ENCODE results near the gene CASS4. TPM values are rescaled to one million over a fixed set of nuclear protein-coding genes. Genes with fewer than 3 reads are reported as not detected.

CASS4 gene
- total RNA-seq, 3 donors from 2014 or later: 0.61 to 1.0 (median 0.77) TPM

- Histone ChIP-seq H3K36me3 (ENCODE audit: low read depth) (no peaks in the 10 kb centered on the region), H3K4me1 (ENCODE audit: low read depth) (no peaks in the 10 kb centered on the region), H3K9me3 (no peaks in the 10 kb centered on the region), H3K4me3 (no peak overlapping the region)
- no peak for TF ChIP-seq CTCF (IDR thresholded peaks at IDR 0.05)
- intact Hi-C loops (cut with DNase I, micrococcal nuclease): no loop called here
- ATAC-seq (no peak), DNase-seq (no peak)
Observed at GRCh38 chr20:56429502-56429901, 17.4 kb downstream of the CASS4 start.

GRCh38 chr20:56429941-56430340 is 17.9 kb downstream of the CASS4 start:
- intact Hi-C loops (cut with DNase I, micrococcal nuclease): no loop called here
- Histone ChIP-seq H3K4me1 (ENCODE audit: low read depth) (no peaks in the 10 kb centered on the region), H3K9me3 (no peaks in the 10 kb centered on the region), H3K4me3 (no peak overlapping the region), H3K36me3 (ENCODE audit: low read depth) (no peaks in the 10 kb centered on the region)
- TF ChIP-seq CTCF (IDR thresholded peaks at IDR 0.05): no peak
- ATAC-seq: no peak
- no peak for DNase-seq

GRCh38 chr20:56430461-56430860 is 18.4 kb downstream of the CASS4 start:
- no peaks in the 10 kb centered on the region for H3K36me3 ChIP-seq (ENCODE audit: low read depth)
- H3K9me3 ChIP-seq: no peaks in the 10 kb centered on the region
- H3K4me3 ChIP-seq: no peak overlapping the region
- no peak for DNase-seq
- no peak for ATAC-seq
- intact Hi-C loops (cut with DNase I, micrococcal nuclease): no loop called here
- no peaks in the 10 kb centered on the region for H3K4me1 ChIP-seq (ENCODE audit: low read depth)
- TF ChIP-seq CTCF (IDR thresholded peaks at IDR 0.05): no peak

- no peak for ATAC-seq
- no peaks in the 10 kb centered on the region for H3K9me3 ChIP-seq
- no peak overlapping the region for H3K4me3 ChIP-seq
- intact Hi-C loops (cut with DNase I, micrococcal nuclease): no loop called here
- H3K36me3 ChIP-seq (ENCODE audit: low read depth): no peaks in the 10 kb centered on the region
- DNase-seq: no peak
- H3K4me1 ChIP-seq (ENCODE audit: low read depth): no peaks in the 10 kb centered on the region
- TF ChIP-seq CTCF (IDR thresholded peaks at IDR 0.05): no peak
Observed at GRCh38 chr20:56430957-56431356, 18.9 kb downstream of the CASS4 start.

- no peak overlapping the region for H3K4me3 ChIP-seq
- ATAC-seq: no peak
Observed at GRCh38 chr20:56431471-56431870, 19.4 kb downstream of the CASS4 start.

More at GRCh38 chr20:56431471-56431870, 19.4 kb downstream of the CASS4 start:
- Histone ChIP-seq H3K9me3 (no peaks in the 10 kb centered on the region), H3K36me3 (ENCODE audit: low read depth) (no peaks in the 10 kb centered on the region), H3K4me1 (ENCODE audit: low read depth) (no peaks in the 10 kb centered on the region)
- no peak for TF ChIP-seq CTCF (IDR thresholded peaks at IDR 0.05)
- intact Hi-C loops (cut with DNase I, micrococcal nuclease): no loop called here
- DNase-seq: no peak
